K562 (cell line): ENCODE data around the gene PTPRM. TPM values are rescaled to one million over a fixed set of nuclear protein-coding genes. Genes with fewer than 3 reads are reported as not detected.

Experiments
- ATAC-seq: fragments of 200-7000 bp; cut with Tn5 transposase; 3 replicates; pipeline ENCODE4 v1.9.1; 2020; ENCODE audit warnings: moderate library complexity
- BruUV-seq: library from RNA; stranded (reverse); fragments of 400-500 nt; replicated peaks from 2 replicates; lab custom pipeline; 2021; lab: Mats Ljungman, UMichigan
- CTCF ChIA-PET: fragments of 300-600 bp; formaldehyde crosslinking; extraction: SDS; loops from one replicate; lab custom pipeline; 2021; ENCODE audit warnings: low intra/inter-chr PET ratio; lab: Yijun Ruan, JAX
- POLR2A ChIA-PET: fragments of 300-600, 350-650 bp; sonication (Branson Sonifier 250); formaldehyde crosslinking; extraction: SDS; loops from one replicate; lab custom pipeline; 2021; ENCODE audit warnings: antibody characterized with exemption, inconsistent platforms; lab: Yijun Ruan, JAX
- DNase-seq, 4 experiments: peaks; one replicate each; pipeline versions ENCODE4 v3.0.0 to v3.0.0-alpha.2; 2011 to 2018; ENCODE audit warnings: low spot score in 3 of 4, mixed read lengths in 3 of 4; ENCODE audit errors: extremely low read depth in 1 of 4
- FAIRE-seq: peaks from 2 replicates; lab custom pipeline; 2011; peaks lifted over from hg19 to GRCh38; lab: Jason Lieb, UNC
- H2AFZ ChIP-seq: 2 replicates; pipeline ENCODE4 v1.6.0; 2011; ENCODE audit warnings: low read depth, low read length, control low read depth, inconsistent platforms
- H3K27ac ChIP-seq: fragments of 200-600 bp; 3 replicates; pipeline ENCODE4 v1.8.0; 2011; ENCODE audit warnings: low read depth, mild to moderate bottlenecking, control low read depth, inconsistent platforms, low read length, moderate library complexity, mixed read lengths; ENCODE audit errors: extremely low read depth
- H3K27me3 ChIP-seq, 2 experiments: fragments of 300-600 bp in 1 of 2; 2 replicates in 1 of 2; 3 replicates in 1 of 2; pipeline versions ENCODE4 v1.6.0 to v1.8.0; 2011; ENCODE audit warnings: inconsistent platforms in 2 of 2, low read length in 2 of 2, mild to moderate bottlenecking in 1 of 2, mixed read lengths in 1 of 2, moderate library complexity in 1 of 2; ENCODE audit not compliant: control insufficient read depth in 2 of 2, insufficient read depth in 2 of 2
- H3K36me3 ChIP-seq: fragments of 300-600 bp; 3 replicates; pipeline ENCODE4 v1.8.0; 2011; ENCODE audit warnings: mild to moderate bottlenecking, low read length, inconsistent platforms; ENCODE audit not compliant: control insufficient read depth, insufficient read depth
- H3K4me1 ChIP-seq, 2 experiments: fragments of 200-600 bp in 1 of 2; replicated peaks in 1 of 2; 2 replicates in 1 of 2; 3 replicates in 1 of 2; pipeline versions ENCODE4 v1.5.1 to v1.8.0; 2011; ENCODE audit warnings: inconsistent platforms in 2 of 2, low read length in 2 of 2, mild to moderate bottlenecking in 1 of 2, mixed read lengths in 1 of 2, moderate library complexity in 1 of 2; ENCODE audit not compliant: control insufficient read depth in 2 of 2, insufficient read depth in 2 of 2
- H3K4me2 ChIP-seq: 2 replicates; pipeline ENCODE4 v1.6.1; 2011; ENCODE audit warnings: low read length, control low read depth, inconsistent platforms, mixed read lengths; ENCODE audit not compliant: insufficient read depth
- H3K4me3 ChIP-seq: fragments of 200-600 bp; sonication (generic), shearing (Covaris generic); 2 replicates; pipeline ENCODE4 v1.5.1; 2016; ENCODE audit warnings: control low read depth, inconsistent platforms
- H3K79me2 ChIP-seq: fragments of 200-600 bp; 3 replicates; pipeline ENCODE4 v1.8.0; 2011; ENCODE audit warnings: low read length, inconsistent platforms; ENCODE audit not compliant: control insufficient read depth, insufficient read depth
- H3K9ac ChIP-seq, 2 experiments: 2 replicates each; pipeline versions ENCODE4 v1.6.0 to v1.6.1; 2011; ENCODE audit warnings: low read depth in 2 of 2, low read length in 2 of 2, control low read depth in 1 of 2, inconsistent platforms in 1 of 2, mild to moderate bottlenecking in 1 of 2, mixed read lengths in 1 of 2; ENCODE audit not compliant: insufficient read depth in 1 of 2
- H3K9me1 ChIP-seq: one replicate; pipeline ENCODE4 v1.6.0; 2011; ENCODE audit warnings: inconsistent platforms, mild to moderate bottlenecking, low read length, moderate library complexity; ENCODE audit not compliant: control insufficient read depth, insufficient read depth
- H3K9me3 ChIP-seq: replicated peaks from 2 replicates; pipeline ENCODE4 v1.5.1; 2011; ENCODE audit warnings: low read depth, low read length, inconsistent platforms; ENCODE audit not compliant: control insufficient read depth, insufficient read depth
- H4K20me1 ChIP-seq: replicated peaks from 2 replicates; pipeline ENCODE4 v1.6.1; 2011; ENCODE audit warnings: low read length, inconsistent platforms, mixed read lengths; ENCODE audit not compliant: control insufficient read depth, insufficient read depth
- RBM22 ChIP-seq: fragments of 200-400 bp; formaldehyde crosslinking; IDR thresholded peaks from 2 replicates; pipeline ENCODE4 v1.6.1; 2018; ENCODE audit warnings: low read length, low read depth; ENCODE audit not compliant: poor library complexity, severe bottlenecking
- ZNF239 ChIP-seq: fragments of 250-450 bp; sonication (Bioruptor Pico); IDR thresholded peaks from 2 replicates; pipeline ENCODE4 v1.4.0; 2020; ENCODE audit warnings: mild to moderate bottlenecking
- WGBS: fragments of 100-300 bp; shearing (Covaris generic); methylation state at CpG from one replicate; pipeline ENCODE4 v1.1.6; 2016; ENCODE audit warnings: low coverage, mixed read lengths; ENCODE audit not compliant: insufficient coverage; ENCODE audit errors: missing lambda C conversion rate; 5-methylcytosine and 5-hydroxymethylcytosine counted together
- in situ Hi-C: fragments of 300-500 bp; cut with MboI; formaldehyde crosslinking; loops from 4 replicates; pipeline ENCODE4 v1.15.0; 2018; ENCODE audit warnings: inconsistent platforms, mixed read lengths
- intact Hi-C: fragments of 100-400 bp; cut with micrococcal nuclease; formaldehyde crosslinking; loops from 2 replicates; pipeline ENCODE4 v1.14.2; 2022
- polyA plus RNA-seq, 8 experiments: library from polyadenylated mRNA; depleted of rRNA in 4 of 8; stranded (reverse) in 5 of 8; unstranded in 3 of 8; fragments of >200 nt; fragmentation: Nextera tagmentation in 2 of 8; fragmentation: Illumina TruSeq in 1 of 8; extraction: Ambion mirVana in 2 of 8; extraction: Trizol in 1 of 8; gene quantifications; 2 replicates each; pipeline versions ENCODE4 v1.2.1 to v1.2.3, GENCODE V29; 2011 to 2014; ENCODE audit warnings: inconsistent platforms in 1 of 8, missing spikeins in 1 of 8
- total RNA-seq, 7 experiments: library from RNA; depleted of rRNA in 6 of 7; stranded (reverse); fragments of >200 nt in 6 of 7; fragmentation: Illumina TruSeq in 2 of 7; extraction: Trizol in 2 of 7; gene quantifications; 2 replicates each; pipeline versions ENCODE4 v1.2.1 to v1.2.3, GENCODE V29; 2011 to 2021; ENCODE audit warnings: low replicate concordance in 1 of 7

The PTPRM gene
- total and polyA plus RNA-seq, 9 of the 15 experiments (the other 6 are each of a cell fraction or from before 2014, with no cell fraction given), result 0.03 to 0.16 (median 0.08) TPM; not detected in 3

GRCh38 chr18:7809455-7809854 is 242.3 kb downstream of the PTPRM start:
- no peak for TF ChIP-seq ZNF239
- Histone ChIP-seq H3K9me3 (no peaks in the 10 kb centered on the region), H3K4me3 (no peak overlapping the region), H2AFZ (no peak overlapping the region), H3K4me2 (no peak overlapping the region), H3K79me2 (no peaks in the 10 kb centered on the region), H3K27ac (no peak overlapping the region), H4K20me1 (no peaks in the 10 kb centered on the region), H3K9me1 (no peaks in the 10 kb centered on the region), H3K9ac (no peak overlapping the region), H3K27me3 (no peaks in the 10 kb centered on the region), H3K4me1 (no peaks in the 10 kb centered on the region), H3K36me3 (no peaks in the 10 kb centered on the region)
- FAIRE-seq (no peak), ATAC-seq (no peak), DNase-seq (no peak)
- intact Hi-C loops (no loop called here), in situ Hi-C loops (no loop called here)
- ChIA-PET CTCF (no interaction called here), POLR2A (interaction anchor here (0.6 kb wide), 1 partner anchor 11 kb away, joined by 3 read pairs; no protein-coding TSS in a partner anchor)
- BruUV-seq, result no TSS peak
- WGBS, result 1% methylated on average over 6 of the region's 6 CpGs

GRCh38 chr18:7809978-7810377 is 242.9 kb downstream of the PTPRM start:
- Histone ChIP-seq H3K9me1 (no peaks in the 10 kb centered on the region), H3K4me1 (no peaks in the 10 kb centered on the region), H3K9ac (no peak overlapping the region), H3K36me3 (no peaks in the 10 kb centered on the region), H3K4me3 (no peak overlapping the region), H4K20me1 (no peaks in the 10 kb centered on the region), H3K4me2 (no peak overlapping the region), H2AFZ (no peak overlapping the region), H3K9me3 (no peaks in the 10 kb centered on the region; the same call in 1 of the 2 replicates), H3K27ac (no peak overlapping the region), H3K79me2 (no peaks in the 10 kb centered on the region), H3K27me3 (no peaks in the 10 kb centered on the region)
- FAIRE-seq (no peak), DNase-seq (no peak), ATAC-seq (no peak)
- in situ Hi-C loops (no loop called here), intact Hi-C loops (no loop called here)
- BruUV-seq, result no TSS peak
- TF ChIP-seq RBM22, result no peak
- ChIA-PET POLR2A (interaction anchor here (0.6 kb wide), 1 partner anchor 11 kb away, joined by 3 read pairs; no protein-coding TSS in a partner anchor), CTCF (no interaction called here)
- 0% methylated on average over 5 of the region's 5 CpGs for WGBS
